Endothelial cell (in vitro differentiated cells): ENCODE measurements around the gene CARD10. TPM values are rescaled to one million over a fixed set of nuclear protein-coding genes. Genes with fewer than 3 reads are reported as not detected.

Experiments used
- DNase-seq: peaks from one replicate; pipeline ENCODE4 v3.0.0; 2021; ENCODE audit warnings: low spot score
- H3K27ac Mint-ChIP-seq: one replicate; pipeline ENCODE4 v1.8.0; 2021; ENCODE audit warnings: mixed read lengths, inconsistent platforms; ENCODE audit not compliant: unreplicated experiment
- H3K27me3 Mint-ChIP-seq: one replicate; pipeline ENCODE4 v1.8.0; 2021; ENCODE audit warnings: mild to moderate bottlenecking, moderate library complexity, mixed read lengths, inconsistent platforms; ENCODE audit not compliant: unreplicated experiment
- H3K36me3 Mint-ChIP-seq: one replicate; pipeline ENCODE4 v1.8.0; 2021; ENCODE audit warnings: mild to moderate bottlenecking, low read depth, mixed read lengths, inconsistent platforms; ENCODE audit not compliant: unreplicated experiment
- H3K4me1 Mint-ChIP-seq: one replicate; pipeline ENCODE4 v1.8.0; 2021; ENCODE audit warnings: mild to moderate bottlenecking, mixed read lengths, inconsistent platforms; ENCODE audit not compliant: unreplicated experiment
- H3K4me3 Mint-ChIP-seq: one replicate; pipeline ENCODE4 v1.8.0; 2021; ENCODE audit warnings: mild to moderate bottlenecking, mixed read lengths, inconsistent platforms; ENCODE audit not compliant: unreplicated experiment
- H3K9me3 Mint-ChIP-seq: one replicate; pipeline ENCODE4 v1.8.0; 2021; ENCODE audit warnings: mixed read lengths, inconsistent platforms; ENCODE audit not compliant: unreplicated experiment
- CTCF ChIP-seq: fragments of 200-600 bp; sonication (generic); IDR thresholded peaks from one replicate; pipeline ENCODE4 v1.5.0; 2021; ENCODE audit warnings: antibody characterized with exemption; ENCODE audit not compliant: unreplicated experiment
- total RNA-seq: library from RNA; stranded (reverse); fragmentation: NEBNext Ultra II Directional; extraction: Animal tissue kit (Norgen Biotek cat#: 25700); gene quantifications from one replicate; pipeline ENCODE4 v1.2.1, GENCODE V29; 2021; ENCODE audit not compliant: unreplicated experiment

CARD10 gene
- total RNA-seq, 1 donor from 2014 or later = 26.0 TPM

DNA sequence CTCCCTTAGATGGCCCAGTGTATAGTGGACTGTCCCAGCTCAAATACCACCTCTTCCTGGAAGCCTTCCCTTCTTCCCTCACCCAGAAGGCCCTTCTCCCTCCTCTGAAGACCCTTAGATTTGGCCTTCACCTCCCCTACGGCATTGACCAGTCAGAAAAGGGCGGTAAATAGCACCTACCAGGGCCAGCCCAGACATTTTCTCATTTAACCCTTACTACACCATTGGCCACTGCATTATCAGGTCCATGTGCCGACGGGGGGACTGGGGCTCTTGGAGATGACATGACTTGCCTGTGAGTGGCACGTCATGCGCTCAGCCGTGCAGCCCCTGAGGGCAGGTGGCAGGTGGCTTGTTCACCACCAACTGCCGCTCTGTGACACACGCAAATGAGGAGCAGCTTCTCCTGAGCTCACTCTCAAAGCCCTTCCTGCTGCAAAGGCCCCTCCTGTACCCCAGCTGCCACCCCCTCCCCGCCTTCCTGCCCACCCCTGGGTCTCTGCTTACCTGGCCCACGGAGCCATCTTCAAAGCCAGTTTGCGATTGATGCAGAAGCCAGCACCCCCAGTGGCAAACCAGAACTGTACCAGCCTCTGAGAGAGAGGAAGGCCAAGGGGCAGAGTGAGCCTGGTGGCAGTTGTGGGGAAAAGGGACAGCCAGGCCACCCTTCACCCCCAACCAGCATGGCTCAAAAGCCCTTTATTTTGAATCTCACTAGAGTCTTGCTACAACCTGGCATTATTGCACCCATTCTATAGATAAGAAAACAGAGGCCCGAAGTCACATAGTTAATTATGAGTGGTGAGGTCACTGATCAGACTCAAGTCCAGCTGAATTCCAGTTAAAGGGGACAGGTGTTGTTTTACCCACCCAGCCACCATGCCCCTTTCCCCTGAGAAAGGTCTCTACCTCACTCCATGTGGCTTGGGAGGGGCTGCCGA lies 42.6 kb downstream of the CARD10 start:
- no peak for TF ChIP-seq CTCF

GRCh38 chr22:37474447-37475090 lies 44.6 kb downstream of the CARD10 start:
- TF ChIP-seq CTCF = no peak
- Mint-ChIP-seq H3K9me3 (no peaks in the 10 kb centered on the region), H3K36me3 (peaks cover 17% of the 10 kb centered on the region), H3K4me1 (no peaks in the 10 kb centered on the region), H3K4me3 (no peak overlapping the region), H3K27ac (no peak overlapping the region), H3K27me3 (peaks cover 2% of the 10 kb centered on the region)
- no peak for DNase-seq

More for the DNA sequence above, 42.6 kb downstream of the CARD10 start:
- H3K4me3 Mint-ChIP-seq = no peak overlapping the region
- H3K36me3 Mint-ChIP-seq = peaks cover 12% of the 10 kb centered on the region
- peaks cover 6% of the 10 kb centered on the region for H3K4me1 Mint-ChIP-seq
- H3K9me3 Mint-ChIP-seq = no peaks in the 10 kb centered on the region
- peak overlapping the region; percentile 24 for H3K27ac Mint-ChIP-seq
- H3K27me3 Mint-ChIP-seq = peaks cover 5% of the 10 kb centered on the region
- no peak for DNase-seq

GRCh38 chr22:37473437-37473946 lies 45.7 kb downstream of the CARD10 start:
- Mint-ChIP-seq H3K4me3 (no peak overlapping the region), H3K9me3 (no peaks in the 10 kb centered on the region), H3K4me1 (no peaks in the 10 kb centered on the region), H3K27me3 (no peaks in the 10 kb centered on the region), H3K36me3 (peaks cover 17% of the 10 kb centered on the region), H3K27ac (no peak overlapping the region)
- no peak for DNase-seq
- no peak for TF ChIP-seq CTCF

- Mint-ChIP-seq H3K9me3 (no peaks in the 10 kb centered on the region), H3K36me3 (peaks cover 17% of the 10 kb centered on the region), H3K27ac (no peak overlapping the region), H3K4me1 (no peaks in the 10 kb centered on the region), H3K27me3 (no peaks in the 10 kb centered on the region), H3K4me3 (no peak overlapping the region)
- peak; percentile 53 for DNase-seq
- TF ChIP-seq CTCF = peak; percentile 55
Observed at GRCh38 chr22:37472418-37473006, 46.7 kb downstream of the CARD10 start.
